HG03469 (cell line): Measurements from ENCODE around the gene MON2.

Experiments
- ATAC-seq: cut with Tn5 transposase; IDR thresholded peaks from one replicate; pipeline ENCODE4 v1.9.1; 2021; ENCODE audit warnings: mild to moderate bottlenecking, moderate library complexity, moderate number of reproducible peaks; ENCODE audit not compliant: unreplicated experiment

Gene MON2

GRCh38 chr12:62605981-62606380 is 139.4 kb downstream of the MON2 start:
- ATAC-seq, result no peak

- no peak for ATAC-seq
Measured at GRCh38 chr12:62606654-62607053, 140.0 kb downstream of the MON2 start.

GRCh38 chr12:62613081-62613480 is 146.5 kb downstream of the MON2 start:
- ATAC-seq, result no peak

- ATAC-seq, result no peak
Measured at GRCh38 chr12:62618319-62618718, 151.7 kb downstream of the MON2 start.

GRCh38 chr12:62618930-62619329 is 152.3 kb downstream of the MON2 start:
- ATAC-seq, result no peak

- no peak for ATAC-seq
Measured at GRCh38 chr12:62621101-62621638, 154.5 kb downstream of the MON2 start.

- no peak for ATAC-seq
Measured at GRCh38 chr12:62622177-62622576, 155.6 kb downstream of the MON2 start.

- ATAC-seq, result no peak
Measured at GRCh38 chr12:62625228-62625627, 158.6 kb downstream of the MON2 start.

- no peak for ATAC-seq
Measured at GRCh38 chr12:62627181-62627580, 160.6 kb downstream of the MON2 start.

GRCh38 chr12:62629413-62629812 is 162.8 kb downstream of the MON2 start:
- ATAC-seq, result no peak

- no peak for ATAC-seq
Measured at GRCh38 chr12:62629971-62630739, 163.5 kb downstream of the MON2 start.

GRCh38 chr12:62631471-62632410 is 165.1 kb downstream of the MON2 start:
- no peak for ATAC-seq

- no peak for ATAC-seq
Measured at GRCh38 chr12:62632411-62632918, 165.8 kb downstream of the MON2 start.

- ATAC-seq, result no peak
Measured at GRCh38 chr12:62635649-62636048, 169.0 kb downstream of the MON2 start.

GRCh38 chr12:62637679-62638078 is 171.1 kb downstream of the MON2 start:
- ATAC-seq, result no peak

- peak; percentile 82 for ATAC-seq
Measured at GRCh38 chr12:62640910-62641448, 174.4 kb downstream of the MON2 start.

GRCh38 chr12:62642486-62642885 is 175.9 kb downstream of the MON2 start:
- ATAC-seq, result no peak

- no peak for ATAC-seq
Measured at GRCh38 chr12:62643486-62643885, 176.9 kb downstream of the MON2 start.

GRCh38 chr12:62646566-62646965 is 179.9 kb downstream of the MON2 start:
- no peak for ATAC-seq

GRCh38 chr12:62647586-62647985 is 181.0 kb downstream of the MON2 start:
- ATAC-seq, result no peak
